K562 (cell line): ENCODE results near the gene UIMC1. TPM values are rescaled to one million over a fixed set of nuclear protein-coding genes. Genes with fewer than 3 reads are reported as not detected.

Experiments used
- CTBP1 ChIP-seq: fragments of 450-650 bp; IDR thresholded peaks from 2 replicates; pipeline ENCODE4 v1.6.1; 2016; ENCODE audit warnings: borderline replicate concordance
- CTCF ChIP-seq, 3 experiments: IDR thresholded peaks in 2 of 3; conservative IDR thresholded peaks in 1 of 3; 2 replicates each; pipeline ENCODE4 v1.5.1; 2011 to 2012; ENCODE audit warnings: low read length in 3 of 3, mild to moderate bottlenecking in 3 of 3, control low read depth in 2 of 3, improper control_type of control experiment in 1 of 3, inconsistent platforms in 1 of 3, low read depth in 1 of 3, mixed read lengths in 1 of 3, moderate library complexity in 1 of 3; ENCODE audit not compliant: insufficient read depth in 2 of 3
- DPF2 ChIP-seq: fragments of 450-650 bp; IDR thresholded peaks from 2 replicates; pipeline ENCODE4 v1.6.1; 2016
- GATAD2A ChIP-seq: fragments of 450-650 bp; IDR thresholded peaks from 2 replicates; pipeline ENCODE4 v1.6.1; 2017
- HCFC1 ChIP-seq: IDR thresholded peaks from 2 replicates; pipeline ENCODE4 v1.6.1; 2012; ENCODE audit warnings: low read depth, low read length, improper control_type of control experiment
- HES1 ChIP-seq: fragments of 450-650 bp; IDR thresholded peaks from 2 replicates; pipeline ENCODE4 v1.6.1; 2016; ENCODE audit warnings: low read depth, mild to moderate bottlenecking, moderate library complexity
- MLX ChIP-seq, 2 experiments: fragments of 450-650 bp in 1 of 2; sonication (generic) in 1 of 2; formaldehyde crosslinking; conservative IDR thresholded peaks; 2 replicates each; pipeline versions ENCODE4 v1.4.0 to v1.8.1; 2020 to 2022; ENCODE audit warnings: mild to moderate bottlenecking in 1 of 2, missing genetic modification reagents in 1 of 2
- MYC ChIP-seq, 2 experiments: fragments of 250-450 bp in 1 of 2; sonication (Bioruptor Pico) in 1 of 2; IDR thresholded peaks; 2 replicates each; pipeline versions ENCODE4 v1.5.1 to v1.6.1; 2012 to 2021; ENCODE audit warnings: low read depth in 2 of 2, borderline replicate concordance in 1 of 2, improper control_type of control experiment in 1 of 2, low read length in 1 of 2, mild to moderate bottlenecking in 1 of 2, moderate library complexity in 1 of 2
- PHF20 ChIP-seq: fragments of 450-650 bp; IDR thresholded peaks from 2 replicates; pipeline ENCODE4 v1.6.1; 2018; ENCODE audit not compliant: partially characterized antibody
- PHF21A ChIP-seq: fragments of 450-650 bp; IDR thresholded peaks from 2 replicates; pipeline ENCODE4 v1.6.1; 2017; ENCODE audit warnings: low read depth, borderline replicate concordance
- PYGO2 ChIP-seq: fragments of 450-650 bp; IDR thresholded peaks from 2 replicates; pipeline ENCODE4 v1.6.1; 2016; ENCODE audit warnings: mild to moderate bottlenecking, missing genetic modification characterization, moderate library complexity, missing compliant biosample characterization
- RBM25 ChIP-seq: fragments of 200-400 bp; formaldehyde crosslinking; IDR thresholded peaks from 2 replicates; pipeline ENCODE4 v1.6.1; 2018; ENCODE audit warnings: low read length, low read depth, moderate library complexity; ENCODE audit not compliant: severe bottlenecking
- RHOXF2B ChIP-seq: fragments of 250-450 bp; sonication (Bioruptor Pico); conservative IDR thresholded peaks from 2 replicates; pipeline ENCODE4 v1.5.1; 2021
- SMAD3 ChIP-seq: fragments of 450-650 bp; formaldehyde crosslinking; conservative IDR thresholded peaks from 2 replicates; pipeline ENCODE4 v1.4.0; 2020; ENCODE audit warnings: mild to moderate bottlenecking
- SRF ChIP-seq, 2 experiments: fragments of 250-450, 450-650 bp in 1 of 2; sonication (Bioruptor Pico) in 1 of 2; sonication (generic) in 1 of 2; formaldehyde crosslinking; IDR thresholded peaks; 2 replicates each; pipeline versions ENCODE4 v1.5.0 to v1.5.1; 2020 to 2022; ENCODE audit warnings: mild to moderate bottlenecking in 1 of 2, missing genetic modification reagents in 1 of 2
- TARDBP ChIP-seq: fragments of 450-650 bp; IDR thresholded peaks from 2 replicates; pipeline ENCODE4 v1.6.1; 2016
- TEAD4 ChIP-seq, 2 experiments: sonication (generic) in 1 of 2; formaldehyde crosslinking in 1 of 2; IDR thresholded peaks; 2 replicates each; pipeline versions ENCODE4 v1.6.1 to v1.8.0; 2012 to 2022; ENCODE audit warnings: borderline replicate concordance in 1 of 2, inconsistent platforms in 1 of 2, low read length in 1 of 2, mild to moderate bottlenecking in 1 of 2, missing genetic modification reagents in 1 of 2
- WHSC1 ChIP-seq: IDR thresholded peaks from one replicate; pipeline ENCODE4 v1.6.1; 2012; ENCODE audit warnings: low read length, control low read depth, inconsistent platforms
- ZFP1 ChIP-seq: fragments of 450-650 bp; formaldehyde crosslinking; IDR thresholded peaks from 2 replicates; pipeline ENCODE4 v1.4.0; 2020; ENCODE audit warnings: mild to moderate bottlenecking, mixed read lengths
- ZMIZ1 ChIP-seq, 2 experiments: fragments of 150-350 bp in 1 of 2; IDR thresholded peaks; 2 replicates each; pipeline ENCODE4 v1.6.1; 2012 to 2016; ENCODE audit warnings: low read depth in 2 of 2, low read length in 2 of 2, mild to moderate bottlenecking in 1 of 2, moderate library complexity in 1 of 2
- ZNF253 ChIP-seq: fragments of 250-450 bp; sonication (Bioruptor Pico); conservative IDR thresholded peaks from 2 replicates; pipeline ENCODE4 v1.6.1; 2021; ENCODE audit warnings: mild to moderate bottlenecking
- ZNF384 ChIP-seq: IDR thresholded peaks from 2 replicates; pipeline ENCODE4 v1.6.1; 2012; ENCODE audit warnings: low read depth, low read length, improper control_type of control experiment
- polyA plus RNA-seq, 8 experiments: library from polyadenylated mRNA; depleted of rRNA in 4 of 8; stranded (reverse) in 5 of 8; unstranded in 3 of 8; fragments of >200 nt; fragmentation: Nextera tagmentation in 2 of 8; fragmentation: Illumina TruSeq in 1 of 8; extraction: Ambion mirVana in 2 of 8; extraction: Trizol in 1 of 8; gene quantifications; 2 replicates each; pipeline versions ENCODE4 v1.2.1 to v1.2.3, GENCODE V29; 2011 to 2014; ENCODE audit warnings: inconsistent platforms in 1 of 8, missing spikeins in 1 of 8
- total RNA-seq, 7 experiments: library from RNA; depleted of rRNA in 6 of 7; stranded (reverse); fragments of >200 nt in 6 of 7; fragmentation: Illumina TruSeq in 2 of 7; extraction: Trizol in 2 of 7; gene quantifications; 2 replicates each; pipeline versions ENCODE4 v1.2.1 to v1.2.3, GENCODE V29; 2011 to 2021; ENCODE audit warnings: low replicate concordance in 1 of 7

UIMC1 gene
- total and polyA plus RNA-seq, 9 of the 15 experiments (the other 6 are each of a cell fraction or from before 2014, with no cell fraction given) = 14.9 to 51.7 (median 36.8) TPM

- TF ChIP-seq DPF2 = peak; percentile 20; the same call in 1 of the 2 replicates
- TF ChIP-seq MYC (IDR thresholded peaks at IDR 0.05; ENCODE audit: low read depth, low read length) = peak; percentile 64; the same call in 1 of the 2 replicates
- TF ChIP-seq MYC (CRISPR knock-in tag; IDR thresholded peaks at IDR 0.05; ENCODE audit: borderline replicate concordance, low read depth) = no peak
- peak; percentile 67; the same call in 1 of the 2 replicates for TF ChIP-seq GATAD2A
- 0 out of 4 replicates have a peak, but pooled peaks of 1 of the 2 experiments have one; percentile 62 for TF ChIP-seq MLX (CRISPR knock-in tag; conservative IDR thresholded peaks at IDR 0.05)
- TF ChIP-seq CTCF (IDR thresholded peaks at IDR 0.05 in 2 of 3, conservative IDR thresholded peaks at IDR 0.05 in 1 of 3; ENCODE audit: insufficient read depth in 2 of 3, low read depth in 1 of 3, low read length in 3 of 3) = peak; percentile 67 to 77 (median 71)
- no peak for TF ChIP-seq WHSC1
- TF ChIP-seq HES1 = peak; percentile 77
- 0 out of 2 replicates have a peak, but pooled peaks have one; percentile 69 for TF ChIP-seq PHF21A
- TF ChIP-seq RBM25 = no peak
- no peak for TF ChIP-seq ZNF384
- no peak for TF ChIP-seq PHF20
- TF ChIP-seq RHOXF2B (CRISPR knock-in tag) = no peak
- peak; percentile 43 for TF ChIP-seq TEAD4 (IDR thresholded peaks at IDR 0.05; ENCODE audit: low read length)
- TF ChIP-seq TEAD4 (CRISPR knock-in tag; IDR thresholded peaks at IDR 0.05; ENCODE audit: borderline replicate concordance) = no peak
- TF ChIP-seq TARDBP = no peak
- no peak for TF ChIP-seq SRF (CRISPR knock-in tag; IDR thresholded peaks at IDR 0.05)
- no peak for TF ChIP-seq ZFP1 (CRISPR knock-in tag)
- no peak for TF ChIP-seq PYGO2
- TF ChIP-seq SMAD3 (CRISPR knock-in tag) = no peak
- TF ChIP-seq ZMIZ1 (IDR thresholded peaks at IDR 0.05; ENCODE audit: low read depth in 2 of 2, low read length in 2 of 2) = peak in 1 of 2 experiments; percentile 32; a peak in 1 of 4 replicates
- no peak for TF ChIP-seq ZNF253 (CRISPR knock-in tag)
- peak; percentile 70 for TF ChIP-seq CTBP1
- peak; percentile 38; the same call in 1 of the 2 replicates for TF ChIP-seq HCFC1
Observed at GRCh38 chr5:177005619-177006264, 837 bp downstream of the UIMC1 start (continued).
